GM12872 (cell line): Measurements from ENCODE around the gene BCAP31.

Source experiments
- CTCF ChIP-seq: IDR thresholded peaks from 3 replicates; pipeline ENCODE4 v1.5.1; 2011; ENCODE audit warnings: low read depth, mild to moderate bottlenecking, low read length, moderate library complexity; ENCODE audit not compliant: insufficient read depth

BCAP31 gene

GRCh38 chrX:153709726-153710674 lies 14.2 kb downstream of the BCAP31 start:
- no peak for TF ChIP-seq CTCF

GRCh38 chrX:153708415-153708814 lies 15.8 kb downstream of the BCAP31 start:
- TF ChIP-seq CTCF = peak; percentile 39

- no peak for TF ChIP-seq CTCF
Measured at GRCh38 chrX:153707406-153707805, 16.8 kb downstream of the BCAP31 start.

GRCh38 chrX:153706799-153707198 lies 17.4 kb downstream of the BCAP31 start:
- no peak for TF ChIP-seq CTCF

GRCh38 chrX:153704021-153704526 lies 20.1 kb downstream of the BCAP31 start:
- TF ChIP-seq CTCF = no peak

- TF ChIP-seq CTCF = no peak
Measured at GRCh38 chrX:153703036-153703370, 21.2 kb downstream of the BCAP31 start.

- no peak for TF ChIP-seq CTCF
Measured at GRCh38 chrX:153702336-153703035, 21.7 kb downstream of the BCAP31 start.
